PC-3 (cell line): ENCODE measurements around the gene CAMKK2.

Experiments
- CTCF ChIP-seq: fragments of 300-600 bp; sonication (generic); conservative IDR thresholded peaks from 2 replicates; pipeline ENCODE4 v1.5.1; 2017; ENCODE audit warnings: antibody characterized with exemption, low read depth, mild to moderate bottlenecking, low read length
- EZH2 ChIP-seq: fragments of 300-600 bp; sonication (generic); IDR thresholded peaks from one replicate; pipeline ENCODE4 v1.6.1; 2017; ENCODE audit warnings: antibody characterized with exemption, mild to moderate bottlenecking, low read length; ENCODE audit not compliant: unreplicated experiment
- EZH2phosphoT487 ChIP-seq: fragments of 300-600 bp; sonication (generic); IDR thresholded peaks from 2 replicates; pipeline ENCODE4 v1.6.1; 2018; ENCODE audit warnings: mild to moderate bottlenecking, antibody characterized with exemption, low read length, borderline replicate concordance

GRCh38 chr12:121198949-121199348, 97.6 kb downstream of the CAMKK2 start:
- TF ChIP-seq CTCF (no peak), EZH2phosphoT487 (no peak), EZH2 (no peak)
